Gastroesophageal sphincter (tissue), 4 donors: Measurements from ENCODE around the gene COL20A1. TPM values are rescaled to one million over a fixed set of nuclear protein-coding genes. Genes with fewer than 3 reads are reported as not detected.

Experiments
- ATAC-seq: fragments of 150-250 bp; one replicate; pipeline ENCODE4 v1.9.1; 2016; ENCODE audit warnings: mild to moderate bottlenecking, moderate library complexity
- H3K27ac ChIP-seq, 4 donors: fragments of 200-600 bp; sonication (generic) in 3 of 4; 1 replicate in 3 of 4; 2 replicates in 1 of 4; pipeline ENCODE4 v1.5.1; 2016 to 2019
- H3K27me3 ChIP-seq: fragments of 200-600 bp; sonication (generic); one replicate; pipeline ENCODE4 v1.5.1; 2019
- H3K36me3 ChIP-seq, 2 donors: fragments of 200-600 bp; sonication (generic); one replicate each; pipeline ENCODE4 v1.5.1; 2019; ENCODE audit warnings: control low read depth in 1 of 2
- H3K4me1 ChIP-seq, 3 donors: fragments of 200-600 bp; sonication (generic); 1 replicate in 2 of 3; 2 replicates in 1 of 3; pipeline ENCODE4 v1.5.1; 2016 to 2019; ENCODE audit warnings: control low read depth in 2 of 3
- H3K4me3 ChIP-seq, 2 donors: fragments of 200-600 bp; sonication (generic); one replicate each; pipeline ENCODE4 v1.5.1; 2019; ENCODE audit warnings: mild to moderate bottlenecking in 1 of 2, moderate library complexity in 1 of 2
- H3K9me3 ChIP-seq, 3 donors: fragments of 200-600 bp; sonication (generic); one replicate each; pipeline ENCODE4 v1.5.1; 2017 to 2019; ENCODE audit warnings: control low read depth in 2 of 3
- EP300 ChIP-seq: sonication (generic); formaldehyde crosslinking; IDR thresholded peaks from one replicate; pipeline ENCODE4 v1.6.1; 2017; ENCODE audit warnings: antibody characterized with exemption, mild to moderate bottlenecking
- POLR2A ChIP-seq, 2 donors: fragments of 450-650 bp; IDR thresholded peaks; one replicate each; pipeline ENCODE4 v1.6.1; 2017; ENCODE audit warnings: antibody characterized with exemption in 2 of 2, mild to moderate bottlenecking in 2 of 2, moderate library complexity in 1 of 2
- POLR2AphosphoS5 ChIP-seq: sonication (generic); formaldehyde crosslinking; IDR thresholded peaks from one replicate; pipeline ENCODE4 v1.6.1; 2017; ENCODE audit warnings: antibody characterized with exemption
- WGBS, 2 donors: methylation state at CpG; one replicate each; pipeline ENCODE4 v1.1.5; 2018; ENCODE audit warnings: low coverage in 1 of 2; 5-methylcytosine and 5-hydroxymethylcytosine counted together
- total RNA-seq, 4 donors: library from RNA; depleted of rRNA; stranded (reverse); fragments of >200 nt; gene quantifications; one replicate each; pipeline ENCODE4 v1.1.0, GENCODE V29; 2016
- TF ChIP-seq, protein P1 (sequence below), 4 experiments: fragments of 200-600 bp in 2 of 4; fragments of 450-650 bp in 2 of 4; sonication (generic) in 1 of 4; IDR thresholded peaks; one replicate each; pipeline ENCODE4 v1.5.1; 2017 to 2019; ENCODE audit warnings: antibody characterized with exemption in 4 of 4, mild to moderate bottlenecking in 2 of 4, moderate library complexity in 2 of 4

Gene COL20A1
- total RNA-seq, 4 donors from 2014 or later = not detected

DNA sequence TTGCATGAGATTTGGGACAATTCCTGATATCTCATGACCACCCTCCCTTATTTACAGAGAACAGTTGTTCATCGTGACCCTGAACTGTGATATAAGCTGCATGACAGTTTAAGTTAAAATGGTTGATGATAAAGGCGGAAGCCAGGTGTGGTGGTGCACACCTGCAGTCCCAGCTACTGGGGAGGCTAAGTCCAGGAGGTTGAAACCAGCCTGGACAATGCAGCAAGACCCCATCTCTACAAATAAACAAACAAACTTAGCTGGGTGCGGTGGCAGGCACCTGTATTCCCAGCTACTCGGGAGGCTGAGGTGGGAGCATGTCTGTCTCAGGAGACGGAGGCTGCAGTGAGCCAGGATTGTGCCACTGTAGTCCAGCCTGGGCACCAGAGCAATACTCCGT is 24.1 kb downstream of the COL20A1 start:
- Histone ChIP-seq H3K4me1 (peaks cover 0 to 20% (median 0%) of the 10 kb centered on the region in 3 donors), H3K36me3 (no peaks in the 10 kb centered on the region), H3K27ac (no peak overlapping the region), H3K4me3 (no peak overlapping the region), H3K9me3 (no peaks in the 10 kb centered on the region), H3K27me3 (peaks cover 69% of the 10 kb centered on the region)
- TF ChIP-seq EP300 = no peak
- 100% methylated on average over 2 to 5 of the region's 6 CpGs for WGBS, 2 donors
- no peak for ATAC-seq

DNA sequence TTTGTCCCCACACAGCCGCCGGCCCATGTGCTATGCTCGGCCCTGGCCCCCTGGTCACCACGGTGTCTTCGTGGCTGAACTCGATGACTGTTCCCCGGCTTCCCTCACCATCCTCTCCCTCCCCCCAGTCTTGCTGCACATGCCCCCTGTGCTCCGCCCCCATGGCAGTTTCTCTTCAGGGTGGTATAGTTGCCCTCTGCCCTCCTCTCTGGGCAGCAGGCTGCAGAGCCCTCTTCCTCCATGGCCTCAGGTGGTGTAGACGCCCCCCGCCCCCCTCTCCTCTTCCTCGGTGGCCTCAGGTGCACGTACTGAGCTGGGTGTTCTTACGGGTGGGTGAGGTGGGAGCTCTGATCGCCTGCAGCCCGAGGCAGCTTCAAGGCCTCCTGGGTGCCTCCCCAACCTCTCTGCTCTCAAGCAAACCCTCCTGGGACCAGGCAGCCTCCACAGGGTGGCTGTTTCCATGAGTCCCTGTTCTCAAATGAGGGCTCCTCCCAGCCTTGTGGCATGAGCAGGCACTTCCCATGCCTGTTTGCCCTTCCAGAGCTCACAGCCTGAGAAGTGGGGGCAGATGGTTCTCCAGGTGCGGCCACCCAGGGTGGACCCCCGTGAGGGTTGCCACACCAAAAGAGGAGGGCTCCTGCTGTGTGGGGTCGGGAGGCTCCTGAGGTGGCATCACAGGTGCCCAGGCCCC is 24.8 kb downstream of the COL20A1 start:
- TF ChIP-seq, protein P1, sequence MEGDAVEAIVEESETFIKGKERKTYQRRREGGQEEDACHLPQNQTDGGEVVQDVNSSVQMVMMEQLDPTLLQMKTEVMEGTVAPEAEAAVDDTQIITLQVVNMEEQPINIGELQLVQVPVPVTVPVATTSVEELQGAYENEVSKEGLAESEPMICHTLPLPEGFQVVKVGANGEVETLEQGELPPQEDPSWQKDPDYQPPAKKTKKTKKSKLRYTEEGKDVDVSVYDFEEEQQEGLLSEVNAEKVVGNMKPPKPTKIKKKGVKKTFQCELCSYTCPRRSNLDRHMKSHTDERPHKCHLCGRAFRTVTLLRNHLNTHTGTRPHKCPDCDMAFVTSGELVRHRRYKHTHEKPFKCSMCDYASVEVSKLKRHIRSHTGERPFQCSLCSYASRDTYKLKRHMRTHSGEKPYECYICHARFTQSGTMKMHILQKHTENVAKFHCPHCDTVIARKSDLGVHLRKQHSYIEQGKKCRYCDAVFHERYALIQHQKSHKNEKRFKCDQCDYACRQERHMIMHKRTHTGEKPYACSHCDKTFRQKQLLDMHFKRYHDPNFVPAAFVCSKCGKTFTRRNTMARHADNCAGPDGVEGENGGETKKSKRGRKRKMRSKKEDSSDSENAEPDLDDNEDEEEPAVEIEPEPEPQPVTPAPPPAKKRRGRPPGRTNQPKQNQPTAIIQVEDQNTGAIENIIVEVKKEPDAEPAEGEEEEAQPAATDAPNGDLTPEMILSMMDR (IDR thresholded peaks at IDR 0.05) = no peak
- TF ChIP-seq POLR2AphosphoS5 = no peak
- no peak for TF ChIP-seq EP300
- no peak for TF ChIP-seq POLR2A (IDR thresholded peaks at IDR 0.05)
- Histone ChIP-seq H3K4me1 (peaks cover 0 to 14% (median 0%) of the 10 kb centered on the region in 3 donors), H3K4me3 (no peak overlapping the region), H3K27ac (no peak overlapping the region), H3K9me3 (no peaks in the 10 kb centered on the region), H3K27me3 (peaks cover 70% of the 10 kb centered on the region), H3K36me3 (no peaks in the 10 kb centered on the region)
- no peak for ATAC-seq
- 77 to 80% methylated on average over 7 of the region's 18 CpGs for WGBS, 2 donors

DNA sequence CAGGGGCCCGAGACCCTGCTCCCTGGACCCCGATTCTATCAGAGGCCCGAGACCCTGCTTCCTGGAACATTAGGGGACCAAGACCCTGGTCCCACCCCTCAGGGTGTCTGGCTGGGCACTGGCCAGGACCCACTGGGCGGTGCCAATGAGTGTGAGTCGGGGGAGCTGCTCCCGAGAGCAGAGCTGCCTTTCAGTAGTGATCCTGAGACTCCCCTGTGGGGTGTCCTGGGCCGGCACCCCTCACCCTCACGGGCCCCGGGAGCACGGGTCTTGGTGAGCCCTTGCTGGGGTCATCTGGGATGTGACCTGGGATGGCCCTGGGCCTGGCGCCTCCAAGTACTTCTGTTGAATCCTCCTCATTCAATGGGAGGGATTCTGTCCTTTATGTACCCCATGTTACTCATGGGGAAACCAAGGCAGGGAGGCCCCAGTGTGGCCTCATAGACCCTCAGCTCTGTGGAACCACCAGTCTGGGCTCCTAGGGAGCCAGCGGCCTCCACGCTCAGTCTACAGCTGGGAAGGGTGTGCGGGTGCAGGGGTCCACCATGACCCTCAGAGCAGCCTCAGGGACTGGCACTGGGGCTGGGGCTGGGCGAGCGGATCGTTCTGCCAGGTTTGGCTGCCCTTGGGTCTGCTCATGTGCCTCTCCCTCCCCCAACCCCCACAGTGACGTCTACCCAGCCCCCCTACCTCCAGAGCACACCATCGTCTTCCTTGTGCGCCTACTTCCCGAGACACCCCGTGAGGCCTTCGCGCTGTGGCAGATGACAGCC is 25.6 kb downstream of the COL20A1 start:
- H3K27me3 ChIP-seq = peaks cover 76% of the 10 kb centered on the region
- no CpG with 5 or more reads among the region's 24 CpGs for WGBS, 2 donors
- no peaks in the 10 kb centered on the region for H3K36me3 ChIP-seq
- H3K9me3 ChIP-seq = no peaks in the 10 kb centered on the region
- H3K4me3 ChIP-seq = no peak overlapping the region
- H3K4me1 ChIP-seq = peaks cover 0 to 8% (median 0%) of the 10 kb centered on the region in 3 donors
- no peak for ATAC-seq
- no peak for TF ChIP-seq POLR2A (IDR thresholded peaks at IDR 0.05)
- TF ChIP-seq, protein P1 (IDR thresholded peaks at IDR 0.05) = no peak
- TF ChIP-seq EP300 = no peak
- TF ChIP-seq POLR2AphosphoS5 = no peak
- H3K27ac ChIP-seq = no peak overlapping the region

DNA sequence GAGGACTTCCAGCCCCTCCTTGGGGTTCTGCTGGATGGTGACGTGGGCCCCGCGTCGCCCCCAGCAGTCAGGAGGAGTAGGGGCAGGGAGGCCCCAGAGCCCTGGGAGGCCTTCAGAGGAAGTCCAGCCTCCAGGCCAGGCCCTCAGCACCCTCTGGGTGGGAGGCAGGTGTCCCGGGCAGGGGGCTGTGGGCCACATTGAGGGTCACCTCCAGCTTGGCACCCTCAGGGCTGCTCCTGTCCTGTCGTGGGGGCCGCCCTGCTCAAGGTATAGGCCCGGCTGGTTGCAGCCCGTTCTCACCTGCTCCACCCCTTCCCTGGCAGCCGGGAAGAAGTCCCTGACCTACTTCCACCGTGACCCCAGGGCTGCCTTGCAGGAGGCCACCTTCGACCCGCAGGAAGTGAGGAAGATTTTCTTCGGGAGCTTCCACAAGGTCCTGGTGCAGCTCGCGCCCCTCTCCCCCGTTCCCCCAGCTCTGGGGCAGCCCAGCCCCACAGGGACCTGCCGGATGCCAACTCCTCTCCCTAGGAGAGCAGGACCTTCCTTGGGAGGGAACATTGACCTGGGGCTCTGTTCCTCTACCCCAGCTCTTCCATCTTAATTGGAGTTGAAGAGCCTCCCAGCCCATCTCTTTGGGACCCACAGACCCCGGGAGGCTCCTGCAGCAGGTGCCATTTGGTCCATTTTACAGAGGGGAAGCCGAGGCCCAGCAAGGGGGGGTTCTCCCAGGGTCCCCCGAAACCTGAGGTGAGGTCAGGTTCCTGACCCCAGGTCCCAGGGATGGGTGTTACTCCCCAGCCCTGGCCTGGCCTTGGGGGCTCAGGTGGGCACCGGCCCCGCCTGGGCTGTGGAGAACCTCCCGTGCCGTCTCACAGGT is 26.4 kb downstream of the COL20A1 start:
- H3K27me3 ChIP-seq = peaks cover 70% of the 10 kb centered on the region
- no peaks in the 10 kb centered on the region for H3K9me3 ChIP-seq
- 49% methylated on average over 5 of the region's 25 CpGs; no CpG with 5 or more reads in 1 of the 2 donors for WGBS, 2 donors
- H3K4me1 ChIP-seq = peaks cover 0 to 8% (median 0%) of the 10 kb centered on the region in 3 donors
- ATAC-seq = no peak
- no peak overlapping the region for H3K27ac ChIP-seq
- H3K36me3 ChIP-seq = no peaks in the 10 kb centered on the region
- no peak overlapping the region for H3K4me3 ChIP-seq
- TF ChIP-seq EP300 (no peak), POLR2A (IDR thresholded peaks at IDR 0.05) (no peak), POLR2AphosphoS5 (no peak)
- TF ChIP-seq, protein P1 (IDR thresholded peaks at IDR 0.05) = no peak

DNA sequence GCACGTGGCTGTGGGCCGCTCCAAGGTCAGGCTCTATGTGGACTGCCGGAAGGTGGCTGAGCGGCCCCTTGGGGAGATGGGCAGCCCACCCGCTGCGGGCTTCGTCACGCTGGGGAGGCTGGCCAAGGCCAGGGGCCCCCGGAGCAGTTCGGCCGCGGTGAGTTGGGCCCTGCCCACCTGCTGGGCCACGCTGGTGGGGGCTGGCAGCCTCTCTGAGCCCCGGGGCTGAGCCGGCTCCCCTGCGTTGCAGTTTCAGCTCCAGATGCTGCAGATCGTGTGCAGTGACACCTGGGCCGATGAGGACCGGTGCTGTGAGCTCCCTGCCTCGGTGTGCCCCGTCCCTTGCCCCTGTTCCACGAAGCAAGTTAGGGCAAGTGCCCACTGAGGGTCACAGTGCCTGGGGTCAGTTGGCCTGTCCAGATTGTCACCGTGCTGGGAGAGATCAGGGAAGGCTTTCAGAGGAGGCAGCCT is 27.1 kb downstream of the COL20A1 start:
- TF ChIP-seq, protein P1 (IDR thresholded peaks at IDR 0.05) = no peak
- TF ChIP-seq POLR2AphosphoS5 = no peak
- no peak for TF ChIP-seq POLR2A (IDR thresholded peaks at IDR 0.05)
- TF ChIP-seq EP300 = no peak
- Histone ChIP-seq H3K27me3 (peaks cover 73% of the 10 kb centered on the region), H3K4me3 (no peak overlapping the region), H3K27ac (no peak overlapping the region), H3K4me1 (peaks cover 0 to 8% (median 0%) of the 10 kb centered on the region in 3 donors), H3K36me3 (no peaks in the 10 kb centered on the region), H3K9me3 (no peaks in the 10 kb centered on the region)
- WGBS, 2 donors = no CpG with 5 or more reads among the region's 23 CpGs
- ATAC-seq = no peak
